K562 (cell line): ENCODE results near the gene MVK. TPM values are rescaled to one million over a fixed set of nuclear protein-coding genes. Genes with fewer than 3 reads are reported as not detected.

Experiments
- ATAC-seq: fragments of 200-7000 bp; cut with Tn5 transposase; 3 replicates; pipeline ENCODE4 v1.9.1; 2020; ENCODE audit warnings: moderate library complexity
- BruUV-seq: library from RNA; stranded (reverse); fragments of 400-500 nt; replicated peaks from 2 replicates; lab custom pipeline; 2021; lab: Mats Ljungman, UMichigan
- CTCF ChIA-PET: fragments of 300-600 bp; formaldehyde crosslinking; extraction: SDS; loops from one replicate; lab custom pipeline; 2021; ENCODE audit warnings: low intra/inter-chr PET ratio; lab: Yijun Ruan, JAX
- POLR2A ChIA-PET: fragments of 300-600, 350-650 bp; sonication (Branson Sonifier 250); formaldehyde crosslinking; extraction: SDS; loops from one replicate; lab custom pipeline; 2021; ENCODE audit warnings: antibody characterized with exemption, inconsistent platforms; lab: Yijun Ruan, JAX
- DNase-seq, 4 experiments: peaks; one replicate each; pipeline versions ENCODE4 v3.0.0 to v3.0.0-alpha.2; 2011 to 2018; ENCODE audit warnings: low spot score in 3 of 4, mixed read lengths in 3 of 4; ENCODE audit errors: extremely low read depth in 1 of 4
- FAIRE-seq: peaks from 2 replicates; lab custom pipeline; 2011; peaks lifted over from hg19 to GRCh38; lab: Jason Lieb, UNC
- H2AFZ ChIP-seq: 2 replicates; pipeline ENCODE4 v1.6.0; 2011; ENCODE audit warnings: low read depth, low read length, control low read depth, inconsistent platforms
- H3K27ac ChIP-seq: fragments of 200-600 bp; 3 replicates; pipeline ENCODE4 v1.8.0; 2011; ENCODE audit warnings: low read depth, mild to moderate bottlenecking, control low read depth, inconsistent platforms, low read length, moderate library complexity, mixed read lengths; ENCODE audit errors: extremely low read depth
- H3K27me3 ChIP-seq, 2 experiments: fragments of 300-600 bp in 1 of 2; 2 replicates in 1 of 2; 3 replicates in 1 of 2; pipeline versions ENCODE4 v1.6.0 to v1.8.0; 2011; ENCODE audit warnings: inconsistent platforms in 2 of 2, low read length in 2 of 2, mild to moderate bottlenecking in 1 of 2, mixed read lengths in 1 of 2, moderate library complexity in 1 of 2; ENCODE audit not compliant: control insufficient read depth in 2 of 2, insufficient read depth in 2 of 2
- H3K36me3 ChIP-seq: fragments of 300-600 bp; 3 replicates; pipeline ENCODE4 v1.8.0; 2011; ENCODE audit warnings: mild to moderate bottlenecking, low read length, inconsistent platforms; ENCODE audit not compliant: control insufficient read depth, insufficient read depth
- H3K4me1 ChIP-seq, 2 experiments: fragments of 200-600 bp in 1 of 2; replicated peaks in 1 of 2; 2 replicates in 1 of 2; 3 replicates in 1 of 2; pipeline versions ENCODE4 v1.5.1 to v1.8.0; 2011; ENCODE audit warnings: inconsistent platforms in 2 of 2, low read length in 2 of 2, mild to moderate bottlenecking in 1 of 2, mixed read lengths in 1 of 2, moderate library complexity in 1 of 2; ENCODE audit not compliant: control insufficient read depth in 2 of 2, insufficient read depth in 2 of 2
- H3K4me2 ChIP-seq: 2 replicates; pipeline ENCODE4 v1.6.1; 2011; ENCODE audit warnings: low read length, control low read depth, inconsistent platforms, mixed read lengths; ENCODE audit not compliant: insufficient read depth
- H3K4me3 ChIP-seq: fragments of 200-600 bp; sonication (generic), shearing (Covaris generic); 2 replicates; pipeline ENCODE4 v1.5.1; 2016; ENCODE audit warnings: control low read depth, inconsistent platforms
- H3K79me2 ChIP-seq: fragments of 200-600 bp; 3 replicates; pipeline ENCODE4 v1.8.0; 2011; ENCODE audit warnings: low read length, inconsistent platforms; ENCODE audit not compliant: control insufficient read depth, insufficient read depth
- H3K9ac ChIP-seq, 2 experiments: 2 replicates each; pipeline versions ENCODE4 v1.6.0 to v1.6.1; 2011; ENCODE audit warnings: low read depth in 2 of 2, low read length in 2 of 2, control low read depth in 1 of 2, inconsistent platforms in 1 of 2, mild to moderate bottlenecking in 1 of 2, mixed read lengths in 1 of 2; ENCODE audit not compliant: insufficient read depth in 1 of 2
- H3K9me1 ChIP-seq: one replicate; pipeline ENCODE4 v1.6.0; 2011; ENCODE audit warnings: inconsistent platforms, mild to moderate bottlenecking, low read length, moderate library complexity; ENCODE audit not compliant: control insufficient read depth, insufficient read depth
- H3K9me3 ChIP-seq: replicated peaks from 2 replicates; pipeline ENCODE4 v1.5.1; 2011; ENCODE audit warnings: low read depth, low read length, inconsistent platforms; ENCODE audit not compliant: control insufficient read depth, insufficient read depth
- H4K20me1 ChIP-seq: replicated peaks from 2 replicates; pipeline ENCODE4 v1.6.1; 2011; ENCODE audit warnings: low read length, inconsistent platforms, mixed read lengths; ENCODE audit not compliant: control insufficient read depth, insufficient read depth
- COPS2 ChIP-seq: fragments of 450-650 bp; conservative IDR thresholded peaks from 2 replicates; pipeline ENCODE4 v1.6.1; 2016; ENCODE audit warnings: mild to moderate bottlenecking, moderate library complexity
- CREB3L1 ChIP-seq: fragments of 450-650 bp; IDR thresholded peaks from 2 replicates; pipeline ENCODE4 v1.6.1; 2014; ENCODE audit warnings: low read depth, mild to moderate bottlenecking, moderate library complexity, borderline replicate concordance
- FIP1L1 ChIP-seq: fragments of 200-400 bp; formaldehyde crosslinking; IDR thresholded peaks from 2 replicates; pipeline ENCODE4 v1.6.1; 2018; ENCODE audit warnings: mild to moderate bottlenecking, low read depth, low read length; ENCODE audit not compliant: poor library complexity, severe bottlenecking
- HDGF ChIP-seq: fragments of 450-650 bp; IDR thresholded peaks from 2 replicates; pipeline ENCODE4 v1.6.1; 2016
- MTA3 ChIP-seq: fragments of 450-650 bp; formaldehyde crosslinking; IDR thresholded peaks from 2 replicates; pipeline ENCODE4 v1.6.1; 2017; ENCODE audit warnings: mild to moderate bottlenecking, borderline replicate concordance
- PBX2 ChIP-seq, 2 experiments: IDR thresholded peaks in 1 of 2; conservative IDR thresholded peaks in 1 of 2; 2 replicates each; pipeline ENCODE4 v1.6.1; 2016; ENCODE audit warnings: low read depth in 2 of 2, mild to moderate bottlenecking in 1 of 2, missing compliant biosample characterization in 1 of 2, missing genetic modification characterization in 1 of 2, moderate library complexity in 1 of 2
- STAT5A ChIP-seq: IDR thresholded peaks from 2 replicates; pipeline ENCODE4 v1.6.1; 2012; ENCODE audit warnings: low read length, inconsistent platforms, borderline replicate concordance
- TFAM ChIP-seq: fragments of 250-450 bp; sonication (Bioruptor Pico); conservative IDR thresholded peaks from 2 replicates; pipeline ENCODE4 v1.5.0; 2021; ENCODE audit warnings: mild to moderate bottlenecking, moderate library complexity
- ZFP36 ChIP-seq: fragments of 150-350 bp; IDR thresholded peaks from 2 replicates; pipeline ENCODE4 v1.6.1; 2018; ENCODE audit warnings: low read length, low read depth; ENCODE audit not compliant: partially characterized antibody
- ZNF174 ChIP-seq: fragments of 250-450 bp; sonication (Bioruptor Pico); IDR thresholded peaks from 2 replicates; pipeline ENCODE4 v1.4.0; 2020; ENCODE audit warnings: mild to moderate bottlenecking
- ZNF224 ChIP-seq: sonication (generic); formaldehyde crosslinking; IDR thresholded peaks from 2 replicates; pipeline ENCODE4 v1.8.0; 2022; ENCODE audit warnings: mild to moderate bottlenecking, missing genetic modification reagents
- ZNF830 ChIP-seq: fragments of 250-450 bp; sonication (Bioruptor Pico); IDR thresholded peaks from 2 replicates; pipeline ENCODE4 v1.5.0; 2021; ENCODE audit warnings: mild to moderate bottlenecking
- WGBS: fragments of 100-300 bp; shearing (Covaris generic); methylation state at CpG from one replicate; pipeline ENCODE4 v1.1.6; 2016; ENCODE audit warnings: low coverage, mixed read lengths; ENCODE audit not compliant: insufficient coverage; ENCODE audit errors: missing lambda C conversion rate; 5-methylcytosine and 5-hydroxymethylcytosine counted together
- in situ Hi-C: fragments of 300-500 bp; cut with MboI; formaldehyde crosslinking; loops from 4 replicates; pipeline ENCODE4 v1.15.0; 2018; ENCODE audit warnings: inconsistent platforms, mixed read lengths
- intact Hi-C: fragments of 100-400 bp; cut with micrococcal nuclease; formaldehyde crosslinking; loops from 2 replicates; pipeline ENCODE4 v1.14.2; 2022
- polyA plus RNA-seq, 8 experiments: library from polyadenylated mRNA; depleted of rRNA in 4 of 8; stranded (reverse) in 5 of 8; unstranded in 3 of 8; fragments of >200 nt; fragmentation: Nextera tagmentation in 2 of 8; fragmentation: Illumina TruSeq in 1 of 8; extraction: Ambion mirVana in 2 of 8; extraction: Trizol in 1 of 8; gene quantifications; 2 replicates each; pipeline versions ENCODE4 v1.2.1 to v1.2.3, GENCODE V29; 2011 to 2014; ENCODE audit warnings: inconsistent platforms in 1 of 8, missing spikeins in 1 of 8
- total RNA-seq, 7 experiments: library from RNA; depleted of rRNA in 6 of 7; stranded (reverse); fragments of >200 nt in 6 of 7; fragmentation: Illumina TruSeq in 2 of 7; extraction: Trizol in 2 of 7; gene quantifications; 2 replicates each; pipeline versions ENCODE4 v1.2.1 to v1.2.3, GENCODE V29; 2011 to 2021; ENCODE audit warnings: low replicate concordance in 1 of 7

MVK gene
- total and polyA plus RNA-seq, 9 of the 15 experiments (the other 6 are each of a cell fraction or from before 2014, with no cell fraction given): 0.41 to 33.6 (median 18.8) TPM

GRCh38 chr12:109640961-109641360 lies 67.4 kb downstream of the MVK start:
- no TSS peak for BruUV-seq
- ATAC-seq (no peak), FAIRE-seq (no peak), DNase-seq (no peak)
- Histone ChIP-seq H3K9me3 (no peaks in the 10 kb centered on the region), H3K4me2 (no peak overlapping the region), H3K9ac (no peak overlapping the region), H4K20me1 (peaks cover 4% of the 10 kb centered on the region; the same call in 1 of the 2 replicates), H2AFZ (no peak overlapping the region), H3K9me1 (no peaks in the 10 kb centered on the region), H3K4me1 (no peaks in the 10 kb centered on the region; a peak in 1 of 5 replicates), H3K36me3 (no peaks in the 10 kb centered on the region), H3K27me3 (peaks cover 7 to 34% of the 10 kb centered on the region in 2 experiments; a peak in 3 of 5 replicates), H3K79me2 (no peaks in the 10 kb centered on the region), H3K4me3 (no peak overlapping the region), H3K27ac (no peak overlapping the region)
- CTCF ChIA-PET: no interaction called here
- no peak for TF ChIP-seq ZNF224 (CRISPR knock-in tag)
- TF ChIP-seq ZFP36: peak; percentile 61
- POLR2A ChIA-PET: interaction anchor here (0.6 to 1.0 kb wide), 2 partner anchors 108 to 360 kb away, joined by 3 read pairs; no protein-coding TSS in a partner anchor
- in situ Hi-C loops: no loop called here
- WGBS: 14% methylated on average over 2 of the region's 3 CpGs
- intact Hi-C loops: no loop called here

- intact Hi-C loops (no loop called here), in situ Hi-C loops (no loop called here)
- ChIA-PET POLR2A (interaction anchor here (0.6 to 1.0 kb wide), 2 partner anchors 109 to 361 kb away, joined by 3 read pairs; no protein-coding TSS in a partner anchor), CTCF (no interaction called here)
- Histone ChIP-seq H3K36me3 (no peaks in the 10 kb centered on the region), H3K4me3 (no peak overlapping the region), H3K27ac (no peak overlapping the region), H3K9me3 (no peaks in the 10 kb centered on the region), H3K27me3 (peaks cover 7 to 39% of the 10 kb centered on the region in 2 experiments; a peak in 3 of 5 replicates), H3K4me2 (no peak overlapping the region), H3K79me2 (no peaks in the 10 kb centered on the region), H3K9ac (no peak overlapping the region), H3K9me1 (no peaks in the 10 kb centered on the region), H2AFZ (no peak overlapping the region), H3K4me1 (no peaks in the 10 kb centered on the region; a peak in 1 of 5 replicates), H4K20me1 (peaks cover 4% of the 10 kb centered on the region; the same call in 1 of the 2 replicates)
- FAIRE-seq: no peak
- 12% methylated on average over 2 of the region's 2 CpGs for WGBS
- no peak for DNase-seq
- no peak for ATAC-seq
- no TSS peak for BruUV-seq
- no peak for TF ChIP-seq CREB3L1
- TF ChIP-seq COPS2: no peak
- no peak for TF ChIP-seq TFAM (CRISPR knock-in tag)
- TF ChIP-seq STAT5A: no peak
- TF ChIP-seq ZNF174 (CRISPR knock-in tag): no peak
- TF ChIP-seq PBX2 (CRISPR knock-in tag; IDR thresholded peaks at IDR 0.05; ENCODE audit: low read depth): no peak
- no peak for TF ChIP-seq PBX2 (tag; conservative IDR thresholded peaks at IDR 0.05; ENCODE audit: low read depth)
- no peak for TF ChIP-seq HDGF
- TF ChIP-seq FIP1L1: no peak
- TF ChIP-seq MTA3: no peak
- TF ChIP-seq ZNF830: no peak
Observed at GRCh38 chr12:109641422-109641821, 67.8 kb downstream of the MVK start.
